ENCODE measurements around the gene RUNX2. TPM values are rescaled to one million over a fixed set of nuclear protein-coding genes. Genes with fewer than 3 reads are reported as not detected.

RUNX2 gene
- total RNA-seq, 4 donors from 2014 or later: 0.65 to 2.4 (median 1.3) TPM

- peak; percentile 27 for ATAC-seq (ENCODE audit: low FRiP score)
- no peak for DNase-seq (ENCODE audit: low spot score)
Measured at GRCh38 chr6:45591306-45591705, 263.2 kb downstream of the RUNX2 start.

DNA sequence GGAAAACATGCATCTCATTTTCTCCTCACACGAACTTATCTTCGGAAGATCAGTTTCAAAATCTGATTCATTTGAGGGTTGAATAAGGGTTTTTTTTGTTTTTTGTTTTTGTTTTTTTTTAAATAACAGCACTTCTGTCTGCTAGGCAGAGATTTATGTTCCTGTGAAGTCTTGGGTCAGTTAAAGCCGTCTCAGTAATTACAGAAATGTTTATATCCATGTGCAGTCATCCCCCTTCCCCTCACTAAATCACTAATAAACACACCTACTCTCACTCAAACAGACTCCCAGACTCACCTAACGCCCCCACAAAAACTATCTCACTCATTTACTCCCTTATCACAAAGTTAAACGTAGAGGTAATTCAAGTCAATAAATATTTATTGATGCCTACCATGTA, 263.8 kb downstream of the RUNX2 start:
- TF ChIP-seq, protein P1, sequence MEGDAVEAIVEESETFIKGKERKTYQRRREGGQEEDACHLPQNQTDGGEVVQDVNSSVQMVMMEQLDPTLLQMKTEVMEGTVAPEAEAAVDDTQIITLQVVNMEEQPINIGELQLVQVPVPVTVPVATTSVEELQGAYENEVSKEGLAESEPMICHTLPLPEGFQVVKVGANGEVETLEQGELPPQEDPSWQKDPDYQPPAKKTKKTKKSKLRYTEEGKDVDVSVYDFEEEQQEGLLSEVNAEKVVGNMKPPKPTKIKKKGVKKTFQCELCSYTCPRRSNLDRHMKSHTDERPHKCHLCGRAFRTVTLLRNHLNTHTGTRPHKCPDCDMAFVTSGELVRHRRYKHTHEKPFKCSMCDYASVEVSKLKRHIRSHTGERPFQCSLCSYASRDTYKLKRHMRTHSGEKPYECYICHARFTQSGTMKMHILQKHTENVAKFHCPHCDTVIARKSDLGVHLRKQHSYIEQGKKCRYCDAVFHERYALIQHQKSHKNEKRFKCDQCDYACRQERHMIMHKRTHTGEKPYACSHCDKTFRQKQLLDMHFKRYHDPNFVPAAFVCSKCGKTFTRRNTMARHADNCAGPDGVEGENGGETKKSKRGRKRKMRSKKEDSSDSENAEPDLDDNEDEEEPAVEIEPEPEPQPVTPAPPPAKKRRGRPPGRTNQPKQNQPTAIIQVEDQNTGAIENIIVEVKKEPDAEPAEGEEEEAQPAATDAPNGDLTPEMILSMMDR (IDR thresholded peaks at IDR 0.05): no peak
- ATAC-seq (ENCODE audit: low FRiP score) (no peak), DNase-seq (ENCODE audit: low spot score) (no peak)

More at GRCh38 chr6:45591306-45591705, 263.2 kb downstream of the RUNX2 start:
- TF ChIP-seq, protein P1 (IDR thresholded peaks at IDR 0.05): no peak

GRCh38 chr6:45592991-45593390, 264.9 kb downstream of the RUNX2 start:
- TF ChIP-seq, protein P1 (IDR thresholded peaks at IDR 0.05): no peak
- no peak for ATAC-seq (ENCODE audit: low FRiP score)

GRCh38 chr6:45595010-45595851, 267.1 kb downstream of the RUNX2 start:
- TF ChIP-seq, protein P1 (IDR thresholded peaks at IDR 0.05): no peak
- DNase-seq (ENCODE audit: low spot score): no peak
- ATAC-seq (ENCODE audit: low FRiP score): no peak

More at GRCh38 chr6:45592991-45593390, 264.9 kb downstream of the RUNX2 start:
- no peak for DNase-seq (ENCODE audit: low spot score)

DNA sequence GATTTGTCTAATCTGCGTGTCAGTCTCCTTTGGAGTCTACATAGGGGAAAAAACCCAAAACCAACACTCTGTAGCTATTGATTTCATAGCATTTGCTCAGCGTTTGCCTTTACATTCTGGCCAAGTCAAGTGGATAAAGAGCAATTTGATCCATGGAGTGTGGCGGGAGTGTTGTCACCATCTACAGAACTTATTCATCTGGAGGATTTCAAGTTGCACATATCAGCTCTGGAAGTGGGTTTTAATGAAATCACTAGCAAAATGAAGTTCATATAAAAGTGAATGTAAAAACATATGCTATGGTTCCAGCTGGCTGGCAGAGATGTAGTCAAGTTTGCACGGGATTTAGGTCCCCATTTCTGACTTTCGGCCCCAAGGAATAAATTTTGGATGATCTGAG, 269.3 kb downstream of the RUNX2 start:
- ATAC-seq (ENCODE audit: low FRiP score) (no peak), DNase-seq (ENCODE audit: low spot score) (no peak)
- TF ChIP-seq, protein P1 (IDR thresholded peaks at IDR 0.05): no peak

GRCh38 chr6:45599053-45599452, 270.9 kb downstream of the RUNX2 start:
- TF ChIP-seq, protein P1 (IDR thresholded peaks at IDR 0.05): no peak
- no peak for DNase-seq (ENCODE audit: low spot score)
- ATAC-seq (ENCODE audit: low FRiP score): no peak

GRCh38 chr6:45605971-45606370, 277.8 kb downstream of the RUNX2 start:
- ATAC-seq (ENCODE audit: low FRiP score): no peak
- DNase-seq (ENCODE audit: low spot score): no peak
- TF ChIP-seq, protein P1 (IDR thresholded peaks at IDR 0.05): no peak

Data from omental fat pad (tissue), 4 donors.